Neural progenitor cell (in vitro differentiated cells): ENCODE data around the gene TRRAP.

Experiments
- CTCF ChIP-seq: fragments of 200-600 bp; sonication (generic); IDR thresholded peaks from 2 replicates; pipeline ENCODE4 v1.5.1; 2017; ENCODE audit warnings: antibody characterized with exemption, mild to moderate bottlenecking
- EZH2 ChIP-seq: fragments of 200-600 bp; sonication (generic); IDR thresholded peaks from 2 replicates; pipeline ENCODE4 v1.6.1; 2017; ENCODE audit warnings: antibody characterized with exemption, mild to moderate bottlenecking, moderate library complexity
- EZH2phosphoT487 ChIP-seq: fragments of 200-600 bp; sonication (generic); IDR thresholded peaks from 2 replicates; pipeline ENCODE4 v1.6.1; 2017; ENCODE audit warnings: antibody characterized with exemption

GRCh38 chr7:98978672-98979071, 100.3 kb downstream of the TRRAP start:
- TF ChIP-seq CTCF (no peak), EZH2 (no peak), EZH2phosphoT487 (no peak)
